ENCODE data around the gene TLE5. TPM values are rescaled to one million over a fixed set of nuclear protein-coding genes. Genes with fewer than 3 reads are reported as not detected.
"Not testable (repeated sequence)": the region's sequence is repeated elsewhere in the genome, so short reads cannot be mapped to it uniquely, and the experiment has no call there.

Gene TLE5
- total and polyA plus RNA-seq, 2 experiments from 2014 or later: 130 to 154 TPM

GRCh38 chr19:3094601-3095440, 32.5 kb upstream of the TLE5 start (continued):
- TF ChIP-seq REST (IDR thresholded peaks at IDR 0.05; ENCODE audit: unreplicated experiment): no peak

- not testable (repeated sequence) for H4K20me1 ChIP-seq (replicated peaks; ENCODE audit: insufficient read depth); H3K4me2 ChIP-seq; H2AFZ ChIP-seq; H3K9me3 Mint-ChIP-seq; H3K36me3 Mint-ChIP-seq (ENCODE audit: low read depth); H3K4me1 Mint-ChIP-seq; H3K27ac Mint-ChIP-seq; H3K36me3 ChIP-seq (ENCODE audit: insufficient read depth); H3F3A ChIP-seq (replicated peaks; ENCODE audit: low read depth); H3K4me3 Mint-ChIP-seq; H3K9me2 ChIP-seq (ENCODE audit: insufficient read depth); H3K27me3 Mint-ChIP-seq (ENCODE audit: insufficient read depth, low read depth, poor library complexity); ATAC-seq; H3K4me3 ChIP-seq; H3K27ac ChIP-seq (ENCODE audit: low read depth); H3K27me3 ChIP-seq (ENCODE audit: insufficient read depth); H3K79me2 ChIP-seq (replicated peaks; ENCODE audit: insufficient read depth); H3K4me1 ChIP-seq (ENCODE audit: insufficient read depth); DNase-seq (ENCODE audit: low spot score)
Observed at GRCh38 chr19:3089299-3089855, 27.1 kb upstream of the TLE5 start.

- no peak overlapping the region for H2AFZ ChIP-seq
- no peaks in the 10 kb centered on the region for H3K36me3 ChIP-seq (ENCODE audit: insufficient read depth)
- no peaks in the 10 kb centered on the region for H3K36me3 Mint-ChIP-seq (ENCODE audit: low read depth)
- H3K9me2 ChIP-seq (ENCODE audit: insufficient read depth): no peaks in the 10 kb centered on the region
- H3K4me1 Mint-ChIP-seq: no peaks in the 10 kb centered on the region
- H3K9me3 Mint-ChIP-seq: no peaks in the 10 kb centered on the region; the same call in 2 of the 3 replicates
- H3K27me3 Mint-ChIP-seq (ENCODE audit: insufficient read depth, low read depth, poor library complexity): peaks cover 12% of the 10 kb centered on the region
- ATAC-seq: no peak
- no peaks in the 10 kb centered on the region for H4K20me1 ChIP-seq (replicated peaks; ENCODE audit: insufficient read depth)
- H3K79me2 ChIP-seq (replicated peaks; ENCODE audit: insufficient read depth): no peaks in the 10 kb centered on the region
- H3F3A ChIP-seq (replicated peaks; ENCODE audit: low read depth): no peaks in the 10 kb centered on the region
- H3K4me2 ChIP-seq: no peak overlapping the region
- no peaks in the 10 kb centered on the region for H3K4me1 ChIP-seq (ENCODE audit: insufficient read depth)
- no peak for DNase-seq (ENCODE audit: low spot score)
- H3K4me3 Mint-ChIP-seq: no peak overlapping the region
- no peak overlapping the region for H3K4me3 ChIP-seq
- H3K27ac ChIP-seq (ENCODE audit: low read depth): no peak overlapping the region
- no peaks in the 10 kb centered on the region for H3K27me3 ChIP-seq (ENCODE audit: insufficient read depth)
- no peak for TF ChIP-seq STAT1 (IDR thresholded peaks at IDR 0.05; ENCODE audit: unreplicated experiment)
- H3K27ac Mint-ChIP-seq: no peak overlapping the region
Observed at GRCh38 chr19:3087769-3088168, 25.5 kb upstream of the TLE5 start.

GRCh38 chr19:3084943-3085342, 22.6 kb upstream of the TLE5 start:
- Histone ChIP-seq H3K79me2 (replicated peaks; ENCODE audit: insufficient read depth) (no peaks in the 10 kb centered on the region), H3K4me1 (ENCODE audit: insufficient read depth) (no peaks in the 10 kb centered on the region), H3K27ac (ENCODE audit: low read depth) (no peak overlapping the region), H2AFZ (no peak overlapping the region), H3K36me3 (ENCODE audit: insufficient read depth) (no peaks in the 10 kb centered on the region), H4K20me1 (replicated peaks; ENCODE audit: insufficient read depth) (no peaks in the 10 kb centered on the region), H3K4me3 (no peak overlapping the region), H3K9me2 (ENCODE audit: insufficient read depth) (no peaks in the 10 kb centered on the region), H3K4me2 (no peak overlapping the region), H3F3A (replicated peaks; ENCODE audit: low read depth) (no peaks in the 10 kb centered on the region), H3K27me3 (ENCODE audit: insufficient read depth) (no peaks in the 10 kb centered on the region)
- Mint-ChIP-seq H3K36me3 (ENCODE audit: low read depth) (no peaks in the 10 kb centered on the region), H3K27ac (no peak overlapping the region), H3K4me1 (no peaks in the 10 kb centered on the region), H3K4me3 (no peak overlapping the region), H3K9me3 (peaks cover 9% of the 10 kb centered on the region), H3K27me3 (ENCODE audit: insufficient read depth, low read depth, poor library complexity) (peaks cover 9% of the 10 kb centered on the region)
- no peak for TF ChIP-seq REST (IDR thresholded peaks at IDR 0.05; ENCODE audit: unreplicated experiment)
- TF ChIP-seq, protein P1, sequence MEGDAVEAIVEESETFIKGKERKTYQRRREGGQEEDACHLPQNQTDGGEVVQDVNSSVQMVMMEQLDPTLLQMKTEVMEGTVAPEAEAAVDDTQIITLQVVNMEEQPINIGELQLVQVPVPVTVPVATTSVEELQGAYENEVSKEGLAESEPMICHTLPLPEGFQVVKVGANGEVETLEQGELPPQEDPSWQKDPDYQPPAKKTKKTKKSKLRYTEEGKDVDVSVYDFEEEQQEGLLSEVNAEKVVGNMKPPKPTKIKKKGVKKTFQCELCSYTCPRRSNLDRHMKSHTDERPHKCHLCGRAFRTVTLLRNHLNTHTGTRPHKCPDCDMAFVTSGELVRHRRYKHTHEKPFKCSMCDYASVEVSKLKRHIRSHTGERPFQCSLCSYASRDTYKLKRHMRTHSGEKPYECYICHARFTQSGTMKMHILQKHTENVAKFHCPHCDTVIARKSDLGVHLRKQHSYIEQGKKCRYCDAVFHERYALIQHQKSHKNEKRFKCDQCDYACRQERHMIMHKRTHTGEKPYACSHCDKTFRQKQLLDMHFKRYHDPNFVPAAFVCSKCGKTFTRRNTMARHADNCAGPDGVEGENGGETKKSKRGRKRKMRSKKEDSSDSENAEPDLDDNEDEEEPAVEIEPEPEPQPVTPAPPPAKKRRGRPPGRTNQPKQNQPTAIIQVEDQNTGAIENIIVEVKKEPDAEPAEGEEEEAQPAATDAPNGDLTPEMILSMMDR (conservative IDR thresholded peaks at IDR 0.05; ENCODE audit: low read depth in 2 of 2): no peak
- DNase-seq (ENCODE audit: low spot score): no peak
- no peak for ATAC-seq

Measured in GM23338 (cell line).